Stimulated activated naive CD8-positive, alpha-beta T cell treated with anti-CD3 and anti-CD28 coated beads, Interleukin-15, amount 100 ng/mL, for 72 hours (primary cell): ENCODE data around the gene WRAP53.
A peak's percentile ranks its signal among the peaks of the same experiment; 100 is the strongest.

Experiments used
- ATAC-seq: fragments of 150-1000 bp; cut with Tn5 transposase; 2 replicates; pipeline ENCODE4 v1.10.0; 2021; ENCODE audit warnings: mild to moderate bottlenecking, moderate library complexity
- DNase-seq, 2 donors: peaks; one replicate each; pipeline ENCODE4 v3.0.0; 2021 to 2022
- H3K27ac Mint-ChIP-seq, 2 donors: one replicate each; pipeline ENCODE4 v1.8.0; 2022; ENCODE audit warnings: mild to moderate bottlenecking in 2 of 2, mixed read lengths in 2 of 2, moderate library complexity in 2 of 2
- H3K27me3 Mint-ChIP-seq: one replicate; pipeline ENCODE4 v1.8.0; 2022; ENCODE audit warnings: mixed read lengths
- H3K4me1 Mint-ChIP-seq: one replicate; pipeline ENCODE4 v1.8.0; 2022; ENCODE audit warnings: mild to moderate bottlenecking, mixed read lengths
- H3K4me3 Mint-ChIP-seq, 2 donors: one replicate each; pipeline ENCODE4 v1.8.0; 2022; ENCODE audit warnings: mild to moderate bottlenecking in 2 of 2, mixed read lengths in 2 of 2, moderate library complexity in 1 of 2
- H3K9me3 Mint-ChIP-seq, 2 donors: one replicate each; pipeline ENCODE4 v1.8.0; 2022; ENCODE audit warnings: mixed read lengths in 2 of 2

The WRAP53 gene

GRCh38 chr17:7742729-7743128 lies 54.5 kb downstream of the WRAP53 start:
- Mint-ChIP-seq H3K27ac (no peak overlapping the region), H3K9me3 (no peaks in the 10 kb centered on the region), H3K4me3 (no peak overlapping the region), H3K27me3 (peaks cover 32% of the 10 kb centered on the region), H3K4me1 (no peaks in the 10 kb centered on the region)
- ATAC-seq, result no peak
- DNase-seq, result no peak

- no peak for ATAC-seq
- Mint-ChIP-seq H3K27ac (no peak overlapping the region), H3K4me3 (no peak overlapping the region), H3K9me3 (no peaks in the 10 kb centered on the region), H3K4me1 (no peaks in the 10 kb centered on the region), H3K27me3 (peaks cover 29% of the 10 kb centered on the region)
- no peak for DNase-seq
Observed at GRCh38 chr17:7744416-7744815, 56.1 kb downstream of the WRAP53 start.

- no peak for DNase-seq
Observed at GRCh38 chr17:7745748-7746470, 57.6 kb downstream of the WRAP53 start.

GRCh38 chr17:7747635-7748071 lies 59.4 kb downstream of the WRAP53 start:
- H3K4me3 Mint-ChIP-seq, result no peak overlapping the region
- H3K9me3 Mint-ChIP-seq, result no peaks in the 10 kb centered on the region
- no peak for DNase-seq
- ATAC-seq, result no peak
- H3K27ac Mint-ChIP-seq, result no peak overlapping the region
- H3K4me1 Mint-ChIP-seq, result no peaks in the 10 kb centered on the region
- H3K27me3 Mint-ChIP-seq, result peaks cover 7% of the 10 kb centered on the region

More at GRCh38 chr17:7745748-7746470, 57.6 kb downstream of the WRAP53 start:
- no peak for ATAC-seq
- Mint-ChIP-seq H3K9me3 (no peaks in the 10 kb centered on the region), H3K27me3 (peaks cover 14% of the 10 kb centered on the region), H3K27ac (peak overlapping the region in 1 of 2 donors; percentile 47), H3K4me1 (no peaks in the 10 kb centered on the region), H3K4me3 (no peak overlapping the region)

GRCh38 chr17:7748076-7748775 lies 59.9 kb downstream of the WRAP53 start:
- Mint-ChIP-seq H3K27ac (no peak overlapping the region), H3K27me3 (peaks cover 12% of the 10 kb centered on the region), H3K4me3 (no peak overlapping the region), H3K9me3 (no peaks in the 10 kb centered on the region), H3K4me1 (no peaks in the 10 kb centered on the region)
- no peak for ATAC-seq
- DNase-seq, result no peak

- H3K27me3 Mint-ChIP-seq, result peaks cover 13% of the 10 kb centered on the region
- no peaks in the 10 kb centered on the region for H3K9me3 Mint-ChIP-seq
- DNase-seq (no peak), ATAC-seq (no peak)
- H3K27ac Mint-ChIP-seq, result no peak overlapping the region
- H3K4me3 Mint-ChIP-seq, result no peak overlapping the region
- no peaks in the 10 kb centered on the region for H3K4me1 Mint-ChIP-seq
Observed at GRCh38 chr17:7750321-7750821, 62.1 kb downstream of the WRAP53 start.
